ENCODE measurements around the gene SLC49A4.
"Not testable (repeated sequence)": the region's sequence is repeated elsewhere in the genome, so short reads cannot be mapped to it uniquely, and the experiment has no call there.

GRCh38 chr3:122747295-122747694, 47.6 kb upstream of the SLC49A4 start:
- TF ChIP-seq, protein P1, sequence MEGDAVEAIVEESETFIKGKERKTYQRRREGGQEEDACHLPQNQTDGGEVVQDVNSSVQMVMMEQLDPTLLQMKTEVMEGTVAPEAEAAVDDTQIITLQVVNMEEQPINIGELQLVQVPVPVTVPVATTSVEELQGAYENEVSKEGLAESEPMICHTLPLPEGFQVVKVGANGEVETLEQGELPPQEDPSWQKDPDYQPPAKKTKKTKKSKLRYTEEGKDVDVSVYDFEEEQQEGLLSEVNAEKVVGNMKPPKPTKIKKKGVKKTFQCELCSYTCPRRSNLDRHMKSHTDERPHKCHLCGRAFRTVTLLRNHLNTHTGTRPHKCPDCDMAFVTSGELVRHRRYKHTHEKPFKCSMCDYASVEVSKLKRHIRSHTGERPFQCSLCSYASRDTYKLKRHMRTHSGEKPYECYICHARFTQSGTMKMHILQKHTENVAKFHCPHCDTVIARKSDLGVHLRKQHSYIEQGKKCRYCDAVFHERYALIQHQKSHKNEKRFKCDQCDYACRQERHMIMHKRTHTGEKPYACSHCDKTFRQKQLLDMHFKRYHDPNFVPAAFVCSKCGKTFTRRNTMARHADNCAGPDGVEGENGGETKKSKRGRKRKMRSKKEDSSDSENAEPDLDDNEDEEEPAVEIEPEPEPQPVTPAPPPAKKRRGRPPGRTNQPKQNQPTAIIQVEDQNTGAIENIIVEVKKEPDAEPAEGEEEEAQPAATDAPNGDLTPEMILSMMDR (IDR thresholded peaks at IDR 0.05; ENCODE audit: low read length): not testable (repeated sequence)
- TF ChIP-seq EZH2 (IDR thresholded peaks at IDR 0.05; ENCODE audit: borderline replicate concordance, low read length): not testable (repeated sequence)
